H1 (cell line): ENCODE results near the gene SLC36A4. TPM values are rescaled to one million over a fixed set of nuclear protein-coding genes. Genes with fewer than 3 reads are reported as not detected.

ENCODE experiments used
- CTCF ChIA-PET: fragments of 300-600 bp; sonication (Branson Sonifier 250); formaldehyde crosslinking; loops from one replicate; lab custom pipeline; 2021; ENCODE audit not compliant: partially characterized antibody; lab: Charles Lee
- POLR2A ChIA-PET: fragments of 300-600 bp; sonication (Branson Sonifier 250); formaldehyde crosslinking; loops from one replicate; lab custom pipeline; 2021; ENCODE audit warnings: inconsistent platforms; ENCODE audit not compliant: partially characterized antibody; lab: Charles Lee
- DNase-seq, 2 experiments: peaks; one replicate each; pipeline versions ENCODE4 v3.0.0 to v3.0.0-alpha.2; 2010 to 2022; ENCODE audit warnings: low spot score in 2 of 2, low read depth in 1 of 2, mixed read lengths in 1 of 2
- FAIRE-seq: peaks from 2 replicates; lab custom pipeline; 2011; peaks lifted over from hg19 to GRCh38; lab: Jason Lieb, UNC
- H2AFZ ChIP-seq: 2 replicates; pipeline ENCODE4 v1.8.1; 2012; ENCODE audit warnings: low read length, inconsistent platforms
- H2AK5ac ChIP-seq: 2 replicates; pipeline ENCODE4 v1.6.1; 2013; ENCODE audit warnings: low read depth, low read length
- H2BK120ac ChIP-seq: replicated peaks from 2 replicates; pipeline ENCODE3; 2013; ENCODE audit warnings: low read depth, low read length, inconsistent platforms
- H2BK12ac ChIP-seq: 2 replicates; pipeline ENCODE4 v1.6.1; 2013; ENCODE audit warnings: low read depth, low read length
- H2BK15ac ChIP-seq: 2 replicates; pipeline ENCODE4 v1.6.1; 2013; ENCODE audit warnings: low read length
- H2BK20ac ChIP-seq: 2 replicates; pipeline ENCODE4 v1.6.1; 2013; ENCODE audit warnings: low read length
- H2BK5ac ChIP-seq: 2 replicates; pipeline ENCODE4 v1.6.1; 2013; ENCODE audit warnings: low read depth, low read length
- H3K14ac ChIP-seq: 2 replicates; pipeline ENCODE4 v1.6.1; 2013; ENCODE audit warnings: inconsistent platforms; ENCODE audit not compliant: insufficient read length
- H3K18ac ChIP-seq: 2 replicates; pipeline ENCODE4 v1.6.1; 2013; ENCODE audit warnings: low read length; ENCODE audit errors: extremely low read depth
- H3K23ac ChIP-seq: 2 replicates; pipeline ENCODE4 v1.6.1; 2013; ENCODE audit warnings: inconsistent platforms; ENCODE audit not compliant: insufficient read length
- H3K23me2 ChIP-seq: 2 replicates; pipeline ENCODE4 v1.6.1; 2013; ENCODE audit warnings: low read depth, low read length
- H3K27ac ChIP-seq: 2 replicates; pipeline ENCODE4 v1.6.1; 2011; ENCODE audit warnings: low read depth, low read length, inconsistent platforms
- H3K27me3 ChIP-seq, 4 experiments: replicated peaks in 1 of 4; 1 replicate in 1 of 4; 2 replicates in 3 of 4; pipeline versions ENCODE4 v1.6.1 to v1.8.1; 2011 to 2013; ENCODE audit warnings: low read length in 3 of 4, mild to moderate bottlenecking in 3 of 4, inconsistent platforms in 2 of 4, mixed read lengths in 2 of 4, moderate library complexity in 1 of 4; ENCODE audit not compliant: control insufficient read depth in 3 of 4, insufficient read depth in 3 of 4; ENCODE audit errors: extremely low read depth in 1 of 4
- H3K36me3 ChIP-seq, 4 experiments: 2 replicates each; pipeline versions ENCODE4 v1.6.1 to v1.8.1; 2011 to 2013; ENCODE audit warnings: mild to moderate bottlenecking in 4 of 4, low read length in 3 of 4, moderate library complexity in 2 of 4, control low read depth in 1 of 4, inconsistent platforms in 1 of 4; ENCODE audit not compliant: insufficient read depth in 4 of 4, control insufficient read depth in 2 of 4
- H3K4ac ChIP-seq: replicated peaks from 2 replicates; pipeline ENCODE3; 2013; ENCODE audit warnings: low read length, low read depth, mixed read lengths, inconsistent platforms; ENCODE audit not compliant: insufficient read length
- H3K4me1 ChIP-seq, 4 experiments: replicated peaks in 1 of 4; 1 replicate in 1 of 4; 2 replicates in 3 of 4; pipeline versions ENCODE4 v1.6.1 to v1.8.1; 2011 to 2013; ENCODE audit warnings: low read length in 3 of 4, inconsistent platforms in 2 of 4, mixed read lengths in 1 of 4; ENCODE audit not compliant: insufficient read depth in 4 of 4, control insufficient read depth in 3 of 4
- H3K4me2 ChIP-seq, 2 experiments: 2 replicates each; pipeline versions ENCODE4 v1.6.1 to v1.8.1; 2011 to 2013; ENCODE audit warnings: low read depth in 2 of 2, low read length in 2 of 2, control low read depth in 1 of 2, inconsistent platforms in 1 of 2, mild to moderate bottlenecking in 1 of 2; ENCODE audit not compliant: insufficient read depth in 1 of 2
- H3K4me3 ChIP-seq, 4 experiments: fragments of 200-600, 300-600 bp in 1 of 4; sonication (generic), shearing (Covaris generic), sonication (Bioruptor Twin) in 1 of 4; 2 replicates each; pipeline versions ENCODE4 v1.5.1 to v1.8.1; 2011 to 2016; ENCODE audit warnings: low read length in 4 of 4, low read depth in 3 of 4, control low read depth in 2 of 4, inconsistent platforms in 2 of 4, mild to moderate bottlenecking in 2 of 4, mixed read lengths in 1 of 4, moderate library complexity in 1 of 4; ENCODE audit not compliant: insufficient read depth in 2 of 4; ENCODE audit errors: extremely low read depth in 1 of 4
- H3K56ac ChIP-seq: replicated peaks from 2 replicates; pipeline ENCODE3; 2013; ENCODE audit warnings: low read depth, mild to moderate bottlenecking, mixed read lengths, low read length, inconsistent platforms; ENCODE audit not compliant: insufficient read length
- H3K79me1 ChIP-seq: 2 replicates; pipeline ENCODE4 v1.6.1; 2013; ENCODE audit warnings: low read depth, low read length, control low read depth
- H3K79me2 ChIP-seq, 2 experiments: 2 replicates each; pipeline versions ENCODE4 v1.6.1 to v1.8.1; 2012 to 2013; ENCODE audit warnings: low read length in 2 of 2, mild to moderate bottlenecking in 2 of 2, inconsistent platforms in 1 of 2; ENCODE audit not compliant: insufficient read depth in 2 of 2, control insufficient read depth in 1 of 2
- H3K9ac ChIP-seq, 4 experiments: replicated peaks in 1 of 4; 1 replicate in 1 of 4; 2 replicates in 3 of 4; pipeline versions ENCODE4 v1.6.1 to v1.8.1; 2011 to 2013; ENCODE audit warnings: low read depth in 3 of 4, low read length in 3 of 4, control low read depth in 2 of 4, mild to moderate bottlenecking in 2 of 4, moderate library complexity in 2 of 4, inconsistent platforms in 1 of 4; ENCODE audit errors: extremely low read depth in 1 of 4
- H3K9me3 ChIP-seq, 2 experiments: 2 replicates each; pipeline versions ENCODE4 v1.6.1 to v1.8.1; 2012 to 2013; ENCODE audit warnings: mild to moderate bottlenecking in 2 of 2, moderate library complexity in 2 of 2, control low read depth in 1 of 2, inconsistent platforms in 1 of 2, low read depth in 1 of 2, low read length in 1 of 2, mixed read lengths in 1 of 2; ENCODE audit not compliant: insufficient read depth in 2 of 2
- H4K20me1 ChIP-seq, 2 experiments: replicated peaks in 1 of 2; 2 replicates each; pipeline versions ENCODE3 to v1.8.1; 2011 to 2013; ENCODE audit warnings: inconsistent platforms in 2 of 2, low read length in 2 of 2, mild to moderate bottlenecking in 1 of 2; ENCODE audit not compliant: insufficient read depth in 2 of 2, control insufficient read depth in 1 of 2
- H4K5ac ChIP-seq: 2 replicates; pipeline ENCODE4 v1.6.1; 2013; ENCODE audit warnings: low read length, low read depth, mixed read lengths, inconsistent platforms; ENCODE audit not compliant: insufficient read length
- H4K8ac ChIP-seq: 2 replicates; pipeline ENCODE4 v1.8.0; 2013; ENCODE audit warnings: mild to moderate bottlenecking, moderate library complexity, low read length, inconsistent platforms; ENCODE audit not compliant: insufficient read depth; ENCODE audit errors: extremely low read depth
- H4K91ac ChIP-seq: replicated peaks from 2 replicates; pipeline ENCODE3; 2013; ENCODE audit warnings: low read length, mixed read lengths, inconsistent platforms; ENCODE audit not compliant: insufficient read length
- ASH2L ChIP-seq: fragments of 200-600, 300-600 bp; sonication (generic); IDR thresholded peaks from one replicate; pipeline ENCODE4 v1.7.1; 2017; ENCODE audit warnings: low read length
- CEBPB ChIP-seq: IDR thresholded peaks from 2 replicates; pipeline ENCODE4 v1.6.1; 2012; ENCODE audit warnings: low read depth, low read length
- MAFK ChIP-seq: IDR thresholded peaks from 2 replicates; pipeline ENCODE4 v1.6.1; 2012; ENCODE audit warnings: low read depth, mild to moderate bottlenecking, improper control_type of control experiment, low read length
- SRF ChIP-seq: IDR thresholded peaks from 2 replicates; pipeline ENCODE4 v1.6.1; 2011; ENCODE audit warnings: mild to moderate bottlenecking, low read depth, low read length, moderate library complexity
- TEAD4 ChIP-seq: IDR thresholded peaks from 2 replicates; pipeline ENCODE4 v1.6.1; 2012; ENCODE audit warnings: low read depth, low read length, inconsistent platforms, mixed read lengths
- USF2 ChIP-seq: IDR thresholded peaks from 2 replicates; pipeline ENCODE4 v1.6.1; 2011; ENCODE audit warnings: low read length, improper control_type of control experiment
- WGBS, 2 experiments: shearing (Covaris generic) in 1 of 2; methylation state at CpG; one replicate each; pipeline versions ENCODE4 v1.1.6 to v1.1.7; 2013 to 2015; ENCODE audit warnings: low lambda C conversion rate in 2 of 2, mixed read lengths in 2 of 2, inconsistent platforms in 1 of 2, low coverage in 1 of 2, missing lambda C conversion rate in 1 of 2; ENCODE audit not compliant: insufficient replicate concordance in 2 of 2, insufficient coverage in 1 of 2, insufficient read length in 1 of 2; ENCODE audit errors: extremely low coverage in 1 of 2, missing lambda C conversion rate in 1 of 2; 5-methylcytosine and 5-hydroxymethylcytosine counted together
- polyA plus RNA-seq, 7 experiments: library from polyadenylated mRNA; depleted of rRNA in 3 of 7; stranded (reverse) in 5 of 7; unstranded in 2 of 7; fragments of >200 nt in 5 of 7; fragments of 200-250 nt in 2 of 7; gene quantifications; 1 replicate in 5 of 7; 2 replicates in 1 of 7; 4 replicates in 1 of 7; pipeline versions ENCODE4 v1.2.1 to v1.2.3, GENCODE V29; 2011 to 2013; ENCODE audit warnings: missing spikeins in 2 of 7, mixed read lengths in 2 of 7
- total RNA-seq: library from RNA; stranded (reverse); fragmentation: NEBNext Ultra II Directional; extraction: Animal tissue kit (Norgen Biotek cat#: 25700); gene quantifications from 2 replicates; pipeline ENCODE4 v1.2.1, GENCODE V29; 2021

The SLC36A4 gene
- total and polyA plus RNA-seq, 2 of the 8 experiments (the other 6 are each of a cell fraction or from before 2014, with no cell fraction given), result 10.2 to 22.7 TPM

DNA sequence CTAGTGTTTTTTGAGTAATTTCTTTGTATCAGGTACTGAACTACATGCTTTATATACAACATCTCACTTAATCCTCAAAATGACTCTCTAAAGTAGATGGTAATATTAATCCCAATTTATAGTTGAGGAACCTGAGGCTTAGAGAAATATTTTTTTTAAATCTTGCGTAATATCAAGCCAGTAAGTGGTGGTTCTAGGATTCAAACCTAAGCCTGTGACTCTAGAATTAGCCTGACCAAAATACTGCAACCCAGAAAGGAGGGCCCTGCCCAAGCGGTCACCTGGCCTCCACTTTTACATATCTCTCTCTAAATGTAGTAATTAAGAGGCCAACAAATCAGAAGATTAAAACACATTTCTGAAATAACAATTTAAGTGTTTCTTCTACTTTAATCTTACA, 28.6 kb downstream of the SLC36A4 start:
- Histone ChIP-seq H3K36me3 (peaks cover 0 to 27% (median 2%) of the 10 kb centered on the region in 4 experiments; a peak in 3 of 8 replicates), H3K4me1 (no peaks in the 10 kb centered on the region), H2BK15ac (no peak overlapping the region), H3K4ac (no peak overlapping the region), H2BK12ac (no peak overlapping the region), H4K91ac (no peak overlapping the region), H3K4me2 (no peak overlapping the region), H3K79me1 (no peaks in the 10 kb centered on the region), H3K79me2 (no peaks in the 10 kb centered on the region), H3K9ac (no peak overlapping the region), H2AK5ac (no peak overlapping the region), H3K4me3 (no peak overlapping the region), H3K56ac (no peak overlapping the region), H3K23ac (no peak overlapping the region), H3K27ac (no peak overlapping the region), H3K9me3 (no peaks in the 10 kb centered on the region), H4K20me1 (no peaks in the 10 kb centered on the region), H2BK5ac (no peak overlapping the region), H3K14ac (no peak overlapping the region), H3K23me2 (no peaks in the 10 kb centered on the region), H4K5ac (no peak overlapping the region), H3K18ac (no peak overlapping the region), H4K8ac (no peak overlapping the region), H2BK120ac (no peak overlapping the region), H2BK20ac (no peak overlapping the region), H3K27me3 (no peaks in the 10 kb centered on the region), H2AFZ (no peak overlapping the region)
- FAIRE-seq (no peak), DNase-seq (no peak)
- POLR2A ChIA-PET, result no interaction called here
- WGBS, 2 experiments, result 98% methylated on average over 2 of the region's 2 CpGs; no CpG with 5 or more reads in 1 of the 2 experiments
- TF ChIP-seq TEAD4, result no peak
- TF ChIP-seq MAFK, result no peak
- no peak for TF ChIP-seq ASH2L
- peak; percentile 56; the same call in 1 of the 2 replicates for TF ChIP-seq CEBPB
- no peak for TF ChIP-seq USF2
- no peak for TF ChIP-seq SRF
- CTCF ChIA-PET, result interaction anchor here (0.8 to 2.4 kb wide), 12 partner anchors 8 to 281 kb away, joined by 3 to 14 read pairs (median 4); no protein-coding TSS in a partner anchor
